Breast epithelium (tissue), 4 donors: ENCODE results near the gene ZNF30. TPM values are rescaled to one million over a fixed set of nuclear protein-coding genes. Genes with fewer than 3 reads are reported as not detected.
"Not testable (repeated sequence)": the region's sequence is repeated elsewhere in the genome, so short reads cannot be mapped to it uniquely, and the experiment has no call there.

ENCODE experiments used
- DNase-seq, 2 donors: peaks; one replicate each; pipeline ENCODE4 v3.0.0-alpha.2; 2019; ENCODE audit warnings: low spot score in 2 of 2
- H3K27ac ChIP-seq, 2 donors: fragments of 200-600 bp; sonication (generic) in 1 of 2; one replicate each; pipeline ENCODE4 v1.5.1; 2016 to 2019; ENCODE audit warnings: mild to moderate bottlenecking in 1 of 2
- H3K27me3 ChIP-seq, 2 donors: fragments of 200-600 bp; sonication (generic) in 1 of 2; one replicate each; pipeline versions ENCODE4 v1.5.1 to v1.6.0; 2017 to 2019; ENCODE audit warnings: control low read depth in 1 of 2, mild to moderate bottlenecking in 1 of 2
- H3K36me3 ChIP-seq: fragments of 200-600 bp; one replicate; pipeline ENCODE4 v1.5.1; 2019
- H3K4me1 ChIP-seq, 2 donors: fragments of 200-600 bp; sonication (generic); one replicate each; pipeline ENCODE4 v1.5.1; 2016 to 2019; ENCODE audit warnings: control low read depth in 1 of 2
- H3K4me3 ChIP-seq, 3 donors: fragments of 200-600 bp; sonication (generic); 1 replicate in 2 of 3; 2 replicates in 1 of 3; pipeline ENCODE4 v1.5.1; 2016 to 2019; ENCODE audit warnings: mild to moderate bottlenecking in 3 of 3, moderate library complexity in 2 of 3
- H3K9me3 ChIP-seq, 2 donors: fragments of 200-600 bp; sonication (generic) in 1 of 2; one replicate each; pipeline ENCODE4 v1.5.1; 2016 to 2019; ENCODE audit warnings: control low read depth in 1 of 2
- CTCF ChIP-seq, 3 donors: fragments of 450-650 bp; IDR thresholded peaks; one replicate each; pipeline ENCODE4 v1.5.1; 2016 to 2017; ENCODE audit warnings: antibody characterized with exemption in 3 of 3, mild to moderate bottlenecking in 3 of 3, moderate library complexity in 3 of 3
- POLR2A ChIP-seq: fragments of 450-650 bp; IDR thresholded peaks from one replicate; pipeline ENCODE4 v1.6.1; 2016; ENCODE audit warnings: antibody characterized with exemption, mild to moderate bottlenecking, moderate library complexity
- POLR2AphosphoS5 ChIP-seq, 3 donors: sonication (generic); formaldehyde crosslinking; IDR thresholded peaks; one replicate each; pipeline ENCODE4 v1.6.1; 2017; ENCODE audit warnings: antibody characterized with exemption in 3 of 3
- intact Hi-C: fragments of 100-400 bp; cut with DNase I; formaldehyde crosslinking; loops from one replicate; pipeline ENCODE4 v1.15.1; 2023; ENCODE audit warnings: low total_unique reads
- total RNA-seq, 3 donors: library from RNA; depleted of rRNA; stranded (reverse); fragments of >200 nt; gene quantifications; one replicate each; pipeline ENCODE4 v1.1.0, GENCODE V29; 2016

The ZNF30 gene
- total RNA-seq, 3 donors from 2014 or later, result 1.6 to 3.8 (median 2.0) TPM

- intact Hi-C loops, result no loop called here
- H3K27me3 ChIP-seq, result peaks cover 0 to 21% of the 10 kb centered on the region in 2 donors
- no peaks in the 10 kb centered on the region for H3K4me1 ChIP-seq
- no peaks in the 10 kb centered on the region for H3K36me3 ChIP-seq
- TF ChIP-seq POLR2AphosphoS5 (IDR thresholded peaks at IDR 0.05) (no peak), CTCF (IDR thresholded peaks at IDR 0.05) (no peak)
- no peak for DNase-seq
- H3K4me3 ChIP-seq, result no peak overlapping the region
- H3K9me3 ChIP-seq, result peaks cover 0 to 3% of the 10 kb centered on the region in 2 donors
- H3K27ac ChIP-seq, result no peak overlapping the region
Observed at GRCh38 chr19:34900245-34900644, 26.5 kb upstream of the ZNF30 start.

- Histone ChIP-seq H3K4me1 (no peaks in the 10 kb centered on the region), H3K9me3 (no peaks in the 10 kb centered on the region), H3K4me3 (peak overlapping the region in 1 of 3 donors; percentile 39), H3K27ac (no peak overlapping the region), H3K36me3 (no peaks in the 10 kb centered on the region), H3K27me3 (peaks cover 0 to 43% of the 10 kb centered on the region in 2 donors)
- TF ChIP-seq CTCF (IDR thresholded peaks at IDR 0.05) (no peak), POLR2A (no peak), POLR2AphosphoS5 (IDR thresholded peaks at IDR 0.05) (no peak)
- intact Hi-C loops, result no loop called here
- DNase-seq, result no peak
Observed at GRCh38 chr19:34904664-34905527, 21.8 kb upstream of the ZNF30 start.

- TF ChIP-seq POLR2AphosphoS5 (IDR thresholded peaks at IDR 0.05), result no peak
- TF ChIP-seq POLR2A, result no peak
- TF ChIP-seq CTCF (IDR thresholded peaks at IDR 0.05), result no peak
- Histone ChIP-seq H3K27ac (no peak overlapping the region), H3K9me3 (peaks cover under 1 to 11% of the 10 kb centered on the region in 2 donors), H3K4me1 (no peaks in the 10 kb centered on the region), H3K36me3 (no peaks in the 10 kb centered on the region), H3K4me3 (no peak overlapping the region), H3K27me3 (peaks cover 0 to 17% of the 10 kb centered on the region in 2 donors)
- intact Hi-C loops, result no loop called here
- DNase-seq, result no peak
Observed at GRCh38 chr19:34910770-34911169, 15.9 kb upstream of the ZNF30 start.

GRCh38 chr19:34917144-34917543, 9.6 kb upstream of the ZNF30 start:
- intact Hi-C loops, DNase-seq: not testable (repeated sequence)

GRCh38 chr19:34918190-34918589, 8.5 kb upstream of the ZNF30 start:
- H3K4me3 ChIP-seq, result no peak overlapping the region
- H3K27ac ChIP-seq, result no peak overlapping the region
- no peak for TF ChIP-seq POLR2AphosphoS5 (IDR thresholded peaks at IDR 0.05)
- no peak for TF ChIP-seq CTCF (IDR thresholded peaks at IDR 0.05)
- TF ChIP-seq POLR2A, result no peak
- H3K36me3 ChIP-seq, result no peaks in the 10 kb centered on the region
- H3K27me3 ChIP-seq, result no peaks in the 10 kb centered on the region
- DNase-seq, result no peak
- intact Hi-C loops, result no loop called here
- peaks cover 21 to 26% of the 10 kb centered on the region in 2 donors for H3K9me3 ChIP-seq
- H3K4me1 ChIP-seq, result no peaks in the 10 kb centered on the region

More at GRCh38 chr19:34917144-34917543, 9.6 kb upstream of the ZNF30 start:
- H3K27ac ChIP-seq, H3K36me3 ChIP-seq, H3K4me3 ChIP-seq, H3K4me1 ChIP-seq, H3K27me3 ChIP-seq: not testable (repeated sequence)
- H3K9me3 ChIP-seq, result peaks cover 21 to 29% of the 10 kb centered on the region in 2 donors

- DNase-seq, H3K4me3 ChIP-seq, H3K4me1 ChIP-seq, H3K36me3 ChIP-seq, H3K27me3 ChIP-seq, intact Hi-C loops, H3K27ac ChIP-seq: not testable (repeated sequence)
- H3K9me3 ChIP-seq, result peaks cover 21 to 24% of the 10 kb centered on the region in 2 donors
Observed at GRCh38 chr19:34920090-34920786, 6.5 kb upstream of the ZNF30 start.
